GM23338 (cell line): ENCODE measurements around the gene QSOX1. TPM values are rescaled to one million over a fixed set of nuclear protein-coding genes. Genes with fewer than 3 reads are reported as not detected.

Experiments
- ATAC-seq: fragments of 200-7000 bp; cut with Tn5 transposase; 3 replicates; pipeline ENCODE4 v1.9.1; 2020
- DNase-seq: peaks from one replicate; pipeline ENCODE4 v3.0.0-alpha.2; 2015; ENCODE audit warnings: low spot score
- H2AFZ ChIP-seq: fragments of 200-600 bp; sonication (generic); 2 replicates; pipeline ENCODE4 v1.8.0; 2016; ENCODE audit warnings: antibody characterized with exemption, mild to moderate bottlenecking, moderate library complexity
- H3F3A ChIP-seq: fragments of 200-600 bp; sonication (generic); replicated peaks from 2 replicates; pipeline ENCODE4 v1.8.0; 2017; ENCODE audit warnings: antibody characterized with exemption, mixed run types, low read depth
- H3K27ac ChIP-seq: fragments of 200-600 bp; sonication (generic); 2 replicates; pipeline ENCODE4 v1.6.1; 2016; ENCODE audit warnings: low read depth
- H3K27me3 ChIP-seq: fragments of 200-600 bp; sonication (generic); 2 replicates; pipeline ENCODE4 v1.8.0; 2016; ENCODE audit warnings: mild to moderate bottlenecking, mixed run types, moderate library complexity; ENCODE audit not compliant: insufficient read depth
- H3K36me3 ChIP-seq: fragments of 200-600 bp; sonication (generic); 2 replicates; pipeline ENCODE4 v1.8.0; 2016; ENCODE audit warnings: mild to moderate bottlenecking; ENCODE audit not compliant: insufficient read depth
- H3K4me1 ChIP-seq: fragments of 200-600 bp; sonication (generic); 2 replicates; pipeline ENCODE4 v1.8.0; 2016; ENCODE audit warnings: mild to moderate bottlenecking, moderate library complexity; ENCODE audit not compliant: insufficient read depth
- H3K4me2 ChIP-seq: fragments of 200-600 bp; sonication (generic); 2 replicates; pipeline ENCODE4 v1.7.1; 2017; ENCODE audit warnings: mixed run types
- H3K4me3 ChIP-seq: fragments of 200-600 bp; sonication (generic); 2 replicates; pipeline ENCODE4 v1.6.1; 2016; ENCODE audit warnings: mixed run types
- H3K79me2 ChIP-seq: fragments of 200-600 bp; sonication (generic); replicated peaks from 2 replicates; pipeline ENCODE4 v1.8.0; 2017; ENCODE audit warnings: mild to moderate bottlenecking; ENCODE audit not compliant: insufficient read depth
- H3K9me2 ChIP-seq: fragments of 200-600 bp; sonication (generic); 2 replicates; pipeline ENCODE4 v1.8.0; 2017; ENCODE audit not compliant: insufficient read depth
- H4K20me1 ChIP-seq: fragments of 200-600 bp; sonication (generic); replicated peaks from 2 replicates; pipeline ENCODE4 v1.8.0; 2017; ENCODE audit warnings: mild to moderate bottlenecking; ENCODE audit not compliant: insufficient read depth
- H3K27ac Mint-ChIP-seq: 2 replicates; pipeline ENCODE4 v1.8.0; 2020; ENCODE audit warnings: inconsistent platforms, mild to moderate bottlenecking, moderate library complexity, mixed read lengths
- H3K27me3 Mint-ChIP-seq: 3 replicates; pipeline ENCODE4 v1.8.0; 2022; ENCODE audit warnings: low read depth, mild to moderate bottlenecking, moderate library complexity, mixed read lengths, inconsistent platforms; ENCODE audit not compliant: insufficient read depth, poor library complexity
- H3K36me3 Mint-ChIP-seq: 3 replicates; pipeline ENCODE4 v1.8.0; 2021; ENCODE audit warnings: low read depth, mild to moderate bottlenecking, inconsistent platforms, moderate library complexity, mixed read lengths
- H3K4me1 Mint-ChIP-seq: 3 replicates; pipeline ENCODE4 v1.8.0; 2020; ENCODE audit warnings: mild to moderate bottlenecking, inconsistent platforms, mixed read lengths
- H3K4me3 Mint-ChIP-seq: 3 replicates; pipeline ENCODE4 v1.8.0; 2021; ENCODE audit warnings: moderate library complexity, mild to moderate bottlenecking, inconsistent platforms, mixed read lengths
- H3K9me3 Mint-ChIP-seq: 3 replicates; pipeline ENCODE4 v1.8.0; 2020; ENCODE audit warnings: moderate library complexity, mild to moderate bottlenecking, inconsistent platforms, mixed read lengths
- CREB1 ChIP-seq: fragments of 250-450 bp; sonication (Bioruptor Pico); IDR thresholded peaks from 2 replicates; pipeline ENCODE4 v1.5.0; 2020; ENCODE audit warnings: low read depth, mild to moderate bottlenecking, moderate library complexity
- CTCF ChIP-seq, 2 experiments: fragments of 200-600 bp in 1 of 2; sonication (generic) in 1 of 2; conservative IDR thresholded peaks; 2 replicates each; pipeline versions ENCODE4 v1.5.1 to v1.6.1; 2016 to 2017; ENCODE audit warnings: antibody characterized with exemption in 2 of 2, low read depth in 2 of 2, mild to moderate bottlenecking in 2 of 2, moderate library complexity in 1 of 2
- ETS1 ChIP-seq: IDR thresholded peaks from 2 replicates; pipeline ENCODE4 v1.6.1; 2016; ENCODE audit warnings: antibody characterized with exemption
- EZH2phosphoT487 ChIP-seq: fragments of 200-600 bp; sonication (generic); IDR thresholded peaks from one replicate; pipeline ENCODE4 v1.8.1; 2018; ENCODE audit warnings: antibody characterized with exemption; ENCODE audit not compliant: unreplicated experiment
- JUNB ChIP-seq: IDR thresholded peaks from one replicate; pipeline ENCODE4 v1.6.1; 2016; ENCODE audit warnings: antibody characterized with exemption; ENCODE audit not compliant: unreplicated experiment
- NANOG ChIP-seq: IDR thresholded peaks from 2 replicates; pipeline ENCODE4 v1.6.1; 2016; ENCODE audit warnings: antibody characterized with exemption, borderline replicate concordance
- REST ChIP-seq: IDR thresholded peaks from one replicate; pipeline ENCODE4 v1.6.1; 2018; ENCODE audit warnings: antibody characterized with exemption; ENCODE audit not compliant: unreplicated experiment
- ZNF114 ChIP-seq: fragments of 250-450 bp; sonication (Bioruptor Pico); IDR thresholded peaks from 2 replicates; pipeline ENCODE4 v1.5.0; 2020; ENCODE audit warnings: mild to moderate bottlenecking, moderate library complexity
- ZNF331 ChIP-seq: fragments of 250-450 bp; sonication (Bioruptor Pico); IDR thresholded peaks from 2 replicates; pipeline ENCODE4 v1.5.0; 2020; ENCODE audit warnings: low read depth, mild to moderate bottlenecking, moderate library complexity
- polyA plus RNA-seq: library from polyadenylated mRNA; unstranded; fragments of >200 nt; fragmentation: Nextera tagmentation; extraction: Ambion mirVana; gene quantifications from 2 replicates; pipeline ENCODE4 v1.2.1, GENCODE V29; 2016
- total RNA-seq: library from RNA; depleted of rRNA; stranded (reverse); fragments of >200 nt; shearing (Covaris generic); gene quantifications from 2 replicates; pipeline ENCODE4 v1.2.3, GENCODE V29; 2014
- TF ChIP-seq, protein P1 (sequence below): fragments of 250-450 bp; sonication (Bioruptor Pico); IDR thresholded peaks from 2 replicates; pipeline ENCODE4 v1.5.0; 2020; ENCODE audit warnings: mild to moderate bottlenecking, moderate library complexity

QSOX1 gene
- total and polyA plus RNA-seq, 2 experiments from 2014 or later = 47.8 to 119 TPM

DNA sequence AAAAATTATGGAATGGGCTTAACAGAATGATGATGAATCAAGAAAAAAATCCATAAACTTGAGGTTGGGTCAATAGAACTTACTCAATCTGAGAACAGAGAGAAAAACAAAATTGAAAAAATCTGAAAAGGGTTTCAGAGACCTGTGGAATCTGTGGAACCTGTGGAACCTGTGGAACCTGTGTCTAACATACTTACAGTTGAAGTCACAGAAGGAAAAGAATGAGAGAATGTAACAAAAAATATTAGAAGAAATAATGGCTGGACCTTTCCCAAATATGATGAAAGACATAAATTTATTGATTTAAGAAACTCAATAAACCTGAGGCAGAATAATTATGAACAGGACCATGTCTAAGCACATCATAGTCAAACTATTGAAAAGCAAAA lies 17.7 kb upstream of the QSOX1 start:
- H3K27ac ChIP-seq = no peak overlapping the region
- H3K4me1 Mint-ChIP-seq = no peaks in the 10 kb centered on the region
- TF ChIP-seq ZNF331 = no peak
- no peak for TF ChIP-seq EZH2phosphoT487
- TF ChIP-seq NANOG = no peak
- no peak for TF ChIP-seq CTCF (conservative IDR thresholded peaks at IDR 0.05; ENCODE audit: low read depth in 2 of 2)
- TF ChIP-seq REST = no peak
- TF ChIP-seq ETS1 = no peak
- TF ChIP-seq, protein P1, sequence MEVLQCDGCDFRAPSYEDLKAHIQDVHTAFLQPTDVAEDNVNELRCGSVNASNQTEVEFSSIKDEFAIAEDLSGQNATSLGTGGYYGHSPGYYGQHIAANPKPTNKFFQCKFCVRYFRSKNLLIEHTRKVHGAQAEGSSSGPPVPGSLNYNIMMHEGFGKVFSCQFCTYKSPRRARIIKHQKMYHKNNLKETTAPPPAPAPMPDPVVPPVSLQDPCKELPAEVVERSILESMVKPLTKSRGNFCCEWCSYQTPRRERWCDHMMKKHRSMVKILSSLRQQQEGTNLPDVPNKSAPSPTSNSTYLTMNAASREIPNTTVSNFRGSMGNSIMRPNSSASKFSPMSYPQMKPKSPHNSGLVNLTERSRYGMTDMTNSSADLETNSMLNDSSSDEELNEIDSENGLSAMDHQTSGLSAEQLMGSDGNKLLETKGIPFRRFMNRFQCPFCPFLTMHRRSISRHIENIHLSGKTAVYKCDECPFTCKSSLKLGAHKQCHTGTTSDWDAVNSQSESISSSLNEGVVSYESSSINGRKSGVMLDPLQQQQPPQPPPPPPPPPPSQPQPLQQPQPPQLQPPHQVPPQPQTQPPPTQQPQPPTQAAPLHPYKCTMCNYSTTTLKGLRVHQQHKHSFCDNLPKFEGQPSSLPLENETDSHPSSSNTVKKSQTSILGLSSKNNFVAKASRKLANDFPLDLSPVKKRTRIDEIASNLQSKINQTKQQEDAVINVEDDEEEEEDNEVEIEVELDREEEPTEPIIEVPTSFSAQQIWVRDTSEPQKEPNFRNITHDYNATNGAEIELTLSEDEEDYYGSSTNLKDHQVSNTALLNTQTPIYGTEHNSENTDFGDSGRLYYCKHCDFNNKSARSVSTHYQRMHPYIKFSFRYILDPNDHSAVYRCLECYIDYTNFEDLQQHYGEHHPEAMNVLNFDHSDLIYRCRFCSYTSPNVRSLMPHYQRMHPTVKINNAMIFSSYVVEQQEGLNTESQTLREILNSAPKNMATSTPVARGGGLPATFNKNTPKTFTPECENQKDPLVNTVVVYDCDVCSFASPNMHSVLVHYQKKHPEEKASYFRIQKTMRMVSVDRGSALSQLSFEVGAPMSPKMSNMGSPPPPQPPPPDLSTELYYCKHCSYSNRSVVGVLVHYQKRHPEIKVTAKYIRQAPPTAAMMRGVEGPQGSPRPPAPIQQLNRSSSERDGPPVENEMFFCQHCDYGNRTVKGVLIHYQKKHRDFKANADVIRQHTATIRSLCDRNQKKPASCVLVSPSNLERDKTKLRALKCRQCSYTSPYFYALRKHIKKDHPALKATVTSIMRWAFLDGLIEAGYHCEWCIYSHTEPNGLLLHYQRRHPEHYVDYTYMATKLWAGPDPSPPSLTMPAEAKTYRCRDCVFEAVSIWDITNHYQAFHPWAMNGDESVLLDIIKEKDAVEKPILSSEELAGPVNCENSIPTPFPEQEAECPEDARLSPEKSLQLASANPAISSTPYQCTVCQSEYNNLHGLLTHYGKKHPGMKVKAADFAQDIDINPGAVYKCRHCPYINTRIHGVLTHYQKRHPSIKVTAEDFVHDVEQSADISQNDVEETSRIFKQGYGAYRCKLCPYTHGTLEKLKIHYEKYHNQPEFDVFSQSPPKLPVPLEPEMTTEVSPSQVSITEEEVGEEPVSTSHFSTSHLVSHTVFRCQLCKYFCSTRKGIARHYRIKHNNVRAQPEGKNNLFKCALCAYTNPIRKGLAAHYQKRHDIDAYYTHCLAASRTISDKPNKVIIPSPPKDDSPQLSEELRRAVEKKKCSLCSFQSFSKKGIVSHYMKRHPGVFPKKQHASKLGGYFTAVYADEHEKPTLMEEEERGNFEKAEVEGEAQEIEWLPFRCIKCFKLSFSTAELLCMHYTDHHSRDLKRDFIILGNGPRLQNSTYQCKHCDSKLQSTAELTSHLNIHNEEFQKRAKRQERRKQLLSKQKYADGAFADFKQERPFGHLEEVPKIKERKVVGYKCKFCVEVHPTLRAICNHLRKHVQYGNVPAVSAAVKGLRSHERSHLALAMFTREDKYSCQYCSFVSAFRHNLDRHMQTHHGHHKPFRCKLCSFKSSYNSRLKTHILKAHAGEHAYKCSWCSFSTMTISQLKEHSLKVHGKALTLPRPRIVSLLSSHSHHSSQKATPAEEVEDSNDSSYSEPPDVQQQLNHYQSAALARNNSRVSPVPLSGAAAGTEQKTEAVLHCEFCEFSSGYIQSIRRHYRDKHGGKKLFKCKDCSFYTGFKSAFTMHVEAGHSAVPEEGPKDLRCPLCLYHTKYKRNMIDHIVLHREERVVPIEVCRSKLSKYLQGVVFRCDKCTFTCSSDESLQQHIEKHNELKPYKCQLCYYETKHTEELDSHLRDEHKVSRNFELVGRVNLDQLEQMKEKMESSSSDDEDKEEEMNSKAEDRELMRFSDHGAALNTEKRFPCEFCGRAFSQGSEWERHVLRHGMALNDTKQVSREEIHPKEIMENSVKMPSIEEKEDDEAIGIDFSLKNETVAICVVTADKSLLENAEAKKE (CRISPR knock-in tag) = no peak
- no peak for TF ChIP-seq CREB1 (CRISPR knock-in tag)
- TF ChIP-seq ZNF114 (CRISPR knock-in tag) = no peak
- TF ChIP-seq JUNB = no peak
- no peaks in the 10 kb centered on the region for H3K36me3 Mint-ChIP-seq
- no peaks in the 10 kb centered on the region for H3K9me3 Mint-ChIP-seq
- no peaks in the 10 kb centered on the region for H3K4me1 ChIP-seq
- no peak overlapping the region for H3K4me2 ChIP-seq
- no peaks in the 10 kb centered on the region for H4K20me1 ChIP-seq
- H3K79me2 ChIP-seq = no peaks in the 10 kb centered on the region
- H3K36me3 ChIP-seq = no peaks in the 10 kb centered on the region
- no peak overlapping the region for H3K27ac Mint-ChIP-seq
- no peak for DNase-seq
- H3K9me2 ChIP-seq = no peaks in the 10 kb centered on the region
- H3K27me3 ChIP-seq = no peaks in the 10 kb centered on the region
- no peak overlapping the region for H3K4me3 ChIP-seq
- no peaks in the 10 kb centered on the region for H3F3A ChIP-seq
- no peak overlapping the region for H2AFZ ChIP-seq
- H3K27me3 Mint-ChIP-seq = no peaks in the 10 kb centered on the region
- no peak for ATAC-seq
- H3K4me3 Mint-ChIP-seq = no peak overlapping the region
